Loucy (cell line): ENCODE measurements around the gene CYP24A1.
A peak's percentile ranks its signal among the peaks of the same experiment; 100 is the strongest.

Experiments
- H2AFZ ChIP-seq: fragments of 200-600 bp; sonication (generic); 2 replicates; pipeline ENCODE4 v1.6.0; 2016; ENCODE audit warnings: antibody characterized with exemption, mild to moderate bottlenecking, low read length, moderate library complexity
- H3F3A ChIP-seq: fragments of 200-600 bp; 2 replicates; pipeline ENCODE4 v1.6.0; 2016; ENCODE audit warnings: antibody characterized with exemption, low read depth, mild to moderate bottlenecking
- H3K27me3 ChIP-seq: fragments of 200-600 bp; sonication (generic); 2 replicates; pipeline ENCODE4 v1.6.1; 2014; ENCODE audit warnings: low read length, mild to moderate bottlenecking; ENCODE audit not compliant: insufficient read depth, poor library complexity, severe bottlenecking
- H3K36me3 ChIP-seq: fragments of 200-600 bp; sonication (generic); 2 replicates; pipeline ENCODE4 v1.6.1; 2016; ENCODE audit warnings: low read length; ENCODE audit not compliant: insufficient read depth
- H3K4me1 ChIP-seq: fragments of 200-600 bp; sonication (generic); 2 replicates; pipeline ENCODE4 v1.5.1; 2014; ENCODE audit warnings: low read length, mild to moderate bottlenecking; ENCODE audit not compliant: insufficient read depth, poor library complexity, severe bottlenecking
- H3K4me2 ChIP-seq: fragments of 200-600 bp; sonication (generic); 2 replicates; pipeline ENCODE4 v1.6.0; 2014; ENCODE audit warnings: antibody characterized with exemption, low read length, low read depth, mild to moderate bottlenecking; ENCODE audit not compliant: poor library complexity, severe bottlenecking
- H3K4me3 ChIP-seq: fragments of 200-600 bp; sonication (generic); 2 replicates; pipeline ENCODE4 v1.5.1; 2014; ENCODE audit warnings: low read length, mild to moderate bottlenecking, mixed read lengths; ENCODE audit not compliant: poor library complexity, severe bottlenecking
- H3K79me2 ChIP-seq: fragments of 200-600 bp; sonication (generic); 2 replicates; pipeline ENCODE4 v1.6.1; 2014; ENCODE audit warnings: low read length; ENCODE audit not compliant: insufficient read depth
- H3K9ac ChIP-seq: fragments of 200-600 bp; sonication (generic); 2 replicates; pipeline ENCODE4 v1.6.0; 2014; ENCODE audit warnings: mild to moderate bottlenecking, low read depth, low read length, moderate library complexity; ENCODE audit not compliant: poor library complexity, severe bottlenecking
- H3K9me2 ChIP-seq: fragments of 200-600 bp; sonication (generic); replicated peaks from 2 replicates; pipeline ENCODE4 v1.6.1; 2016; ENCODE audit warnings: low read depth, low read length, mixed read lengths
- H3K9me3 ChIP-seq: fragments of 200-600 bp; sonication (generic); 2 replicates; pipeline ENCODE4 v1.6.1; 2014; ENCODE audit warnings: mild to moderate bottlenecking, antibody characterized with exemption, low read length, low read depth; ENCODE audit not compliant: insufficient read depth
- H4K20me1 ChIP-seq: fragments of 200-600 bp; sonication (generic); 2 replicates; pipeline ENCODE4 v1.6.0; 2014; ENCODE audit warnings: antibody characterized with exemption, low read length, mild to moderate bottlenecking; ENCODE audit not compliant: insufficient read depth, poor library complexity, severe bottlenecking
- EZH2phosphoT487 ChIP-seq: fragments of 200-600 bp; IDR thresholded peaks from 2 replicates; pipeline ENCODE4 v1.6.1; 2018; ENCODE audit warnings: antibody characterized with exemption, mild to moderate bottlenecking, moderate library complexity, borderline replicate concordance
- TF ChIP-seq, protein P1 (sequence below): fragments of 200-600 bp; sonication (generic); conservative IDR thresholded peaks from 2 replicates; pipeline ENCODE4 v1.5.1; 2014; ENCODE audit warnings: mild to moderate bottlenecking, antibody characterized with exemption, low read length

CYP24A1 gene

DNA sequence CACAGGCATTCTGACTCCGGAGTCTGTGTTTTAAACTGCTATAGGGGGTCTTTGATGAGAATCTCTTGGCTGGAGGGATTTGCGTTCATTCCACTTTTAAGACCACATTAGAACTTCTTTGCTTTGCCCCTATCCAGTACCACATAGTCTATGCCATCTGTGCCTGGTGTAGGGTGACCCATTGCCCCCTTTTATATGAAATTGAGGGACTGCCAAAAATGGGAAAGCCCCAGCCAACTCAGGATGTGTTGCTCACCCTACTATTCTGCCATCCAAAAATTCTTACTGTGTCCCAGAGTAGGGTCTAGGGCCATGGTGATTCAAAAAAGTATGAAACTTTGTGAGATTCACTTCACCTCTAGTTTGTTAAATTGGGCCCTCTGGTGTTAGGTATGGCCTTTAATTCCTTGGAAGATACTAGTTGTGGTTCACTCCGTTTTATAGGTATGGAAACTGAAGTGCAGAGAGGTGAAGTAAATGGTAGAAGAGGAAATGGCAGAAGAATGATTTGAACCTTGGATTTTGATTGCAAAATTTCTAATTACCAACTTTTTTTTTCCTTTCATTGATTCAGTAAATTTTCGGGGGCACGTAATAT is 35.5 kb upstream of the CYP24A1 start:
- Histone ChIP-seq H3K27me3 (no peaks in the 10 kb centered on the region), H3K9ac (peak overlapping the region; percentile 83), H4K20me1 (peaks cover 9% of the 10 kb centered on the region), H3F3A (no peaks in the 10 kb centered on the region), H3K36me3 (no peaks in the 10 kb centered on the region), H3K9me3 (no peaks in the 10 kb centered on the region), H3K4me1 (peaks cover 27% of the 10 kb centered on the region), H3K9me2 (no peaks in the 10 kb centered on the region), H3K79me2 (peaks cover 52% of the 10 kb centered on the region), H3K4me3 (peak overlapping the region; percentile 88), H3K4me2 (peak overlapping the region; percentile 94), H2AFZ (no peak overlapping the region)
- TF ChIP-seq, protein P1, sequence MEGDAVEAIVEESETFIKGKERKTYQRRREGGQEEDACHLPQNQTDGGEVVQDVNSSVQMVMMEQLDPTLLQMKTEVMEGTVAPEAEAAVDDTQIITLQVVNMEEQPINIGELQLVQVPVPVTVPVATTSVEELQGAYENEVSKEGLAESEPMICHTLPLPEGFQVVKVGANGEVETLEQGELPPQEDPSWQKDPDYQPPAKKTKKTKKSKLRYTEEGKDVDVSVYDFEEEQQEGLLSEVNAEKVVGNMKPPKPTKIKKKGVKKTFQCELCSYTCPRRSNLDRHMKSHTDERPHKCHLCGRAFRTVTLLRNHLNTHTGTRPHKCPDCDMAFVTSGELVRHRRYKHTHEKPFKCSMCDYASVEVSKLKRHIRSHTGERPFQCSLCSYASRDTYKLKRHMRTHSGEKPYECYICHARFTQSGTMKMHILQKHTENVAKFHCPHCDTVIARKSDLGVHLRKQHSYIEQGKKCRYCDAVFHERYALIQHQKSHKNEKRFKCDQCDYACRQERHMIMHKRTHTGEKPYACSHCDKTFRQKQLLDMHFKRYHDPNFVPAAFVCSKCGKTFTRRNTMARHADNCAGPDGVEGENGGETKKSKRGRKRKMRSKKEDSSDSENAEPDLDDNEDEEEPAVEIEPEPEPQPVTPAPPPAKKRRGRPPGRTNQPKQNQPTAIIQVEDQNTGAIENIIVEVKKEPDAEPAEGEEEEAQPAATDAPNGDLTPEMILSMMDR, result 0 out of 2 replicates have a peak, but pooled peaks have one; percentile 9
- TF ChIP-seq EZH2phosphoT487, result no peak

DNA sequence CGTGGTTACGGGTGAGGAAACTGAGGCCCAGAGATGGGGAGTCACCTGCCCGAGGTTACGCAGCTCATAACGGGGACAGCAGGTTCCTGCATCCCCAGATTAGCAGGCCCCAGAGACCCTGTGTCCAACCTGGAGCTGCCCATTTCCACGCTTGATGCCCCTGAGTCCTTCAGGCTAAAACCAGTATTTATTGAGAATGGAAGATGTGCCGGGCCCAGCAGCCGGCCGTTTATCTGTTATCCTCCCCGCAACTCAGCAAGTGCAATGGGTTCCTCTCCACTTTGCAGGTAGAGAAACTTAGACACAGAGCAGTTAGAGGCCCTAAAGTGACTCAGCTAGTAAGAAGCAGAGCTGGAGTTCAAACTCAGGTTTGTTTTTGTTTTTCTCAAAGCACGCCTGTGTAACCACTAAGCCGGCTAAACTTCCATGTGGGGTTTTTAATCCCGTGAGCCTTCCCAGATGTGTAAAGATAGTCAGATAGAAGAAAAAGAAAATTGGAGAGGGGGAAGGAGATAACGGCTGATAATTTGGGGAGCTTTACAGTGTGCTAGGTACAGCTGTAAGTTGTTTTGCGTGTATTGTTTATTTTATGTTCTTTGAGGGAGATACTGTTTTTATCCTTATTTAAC is 34.9 kb upstream of the CYP24A1 start:
- Histone ChIP-seq H3K4me2 (peak overlapping the region; percentile 94), H2AFZ (peak overlapping the region; percentile 94), H3K9ac (peak overlapping the region; percentile 83), H3K36me3 (no peaks in the 10 kb centered on the region), H3K4me1 (peaks cover 27% of the 10 kb centered on the region), H3K9me2 (no peaks in the 10 kb centered on the region), H3F3A (no peaks in the 10 kb centered on the region), H3K79me2 (peaks cover 52% of the 10 kb centered on the region), H4K20me1 (peaks cover 9% of the 10 kb centered on the region), H3K9me3 (no peaks in the 10 kb centered on the region), H3K27me3 (no peaks in the 10 kb centered on the region), H3K4me3 (peak overlapping the region; percentile 88)
- no peak for TF ChIP-seq EZH2phosphoT487
- TF ChIP-seq, protein P1, result no peak

DNA sequence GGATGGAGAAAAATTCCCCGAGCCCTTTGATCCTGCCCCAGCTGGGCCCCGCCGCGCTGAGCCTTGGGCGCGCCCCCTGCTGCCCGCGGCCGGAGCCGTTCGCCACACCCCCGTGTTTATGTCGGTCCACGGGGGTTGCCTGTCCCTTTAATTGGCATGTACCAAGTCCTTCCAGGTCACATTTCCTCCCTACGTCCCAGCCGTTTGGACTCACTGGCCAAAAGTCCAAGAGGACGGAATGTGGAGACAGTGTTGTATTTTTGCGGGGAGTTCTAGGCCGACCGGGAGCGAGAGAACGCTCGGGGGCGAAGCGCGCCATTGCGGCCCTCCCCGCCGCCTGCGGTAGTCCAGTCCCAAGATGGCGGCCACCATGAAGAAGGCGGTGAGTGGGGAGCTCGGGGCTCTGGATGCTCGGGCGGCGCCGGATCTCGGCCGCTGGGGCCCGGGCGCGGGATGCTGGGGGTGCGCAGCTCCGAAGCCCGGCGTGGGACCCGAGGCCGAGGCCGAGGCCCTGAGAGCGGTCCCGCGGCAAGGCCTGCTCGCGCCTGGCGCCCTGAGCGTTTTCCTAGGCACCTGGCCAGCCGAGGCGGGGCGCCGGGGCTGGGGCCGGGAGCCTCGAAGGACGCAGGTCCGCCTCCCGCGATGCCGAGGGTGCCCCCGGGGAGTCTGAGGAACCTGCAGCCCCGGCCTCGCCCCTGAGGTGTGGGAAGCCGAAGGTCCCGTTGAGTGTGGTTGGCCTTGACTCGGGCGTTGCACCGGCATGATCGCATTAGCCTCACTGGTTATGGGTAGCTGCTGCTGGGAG is 34.2 kb upstream of the CYP24A1 start, which contains the start of gene PFDN4:
Gene PFDN4 (plus strand): TSS at position 345 of the 805 bp plus-strand sequence. CDS start 14 bp downstream, at position 359.
- H3K27me3 ChIP-seq, result no peaks in the 10 kb centered on the region
- H2AFZ ChIP-seq, result peak within 1 kb of the TSS; percentile 94
- H3K79me2 ChIP-seq, result peaks cover 48% of the 10 kb centered on the region
- H4K20me1 ChIP-seq, result peaks cover 9% of the 10 kb centered on the region
- peak within 1 kb of the TSS; percentile 83 for H3K9ac ChIP-seq
- peaks cover 27% of the 10 kb centered on the region for H3K4me1 ChIP-seq
- H3K4me2 ChIP-seq, result peak within 1 kb of the TSS; percentile 94
- H3F3A ChIP-seq, result no peaks in the 10 kb centered on the region
- H3K4me3 ChIP-seq, result peak within 1 kb of the TSS; percentile 88
- no peaks in the 10 kb centered on the region for H3K9me2 ChIP-seq
- no peaks in the 10 kb centered on the region for H3K9me3 ChIP-seq
- TF ChIP-seq, protein P1, result peak; percentile 82
- no peak for TF ChIP-seq EZH2phosphoT487
- H3K36me3 ChIP-seq, result no peaks in the 10 kb centered on the region
